HG02970 (cell line): ENCODE measurements around the gene TMEM229B.

Source experiments
- ATAC-seq: cut with Tn5 transposase; IDR thresholded peaks from one replicate; pipeline ENCODE4 v1.9.1; 2021; ENCODE audit warnings: mild to moderate bottlenecking, moderate library complexity, moderate number of reproducible peaks; ENCODE audit not compliant: unreplicated experiment, low FRiP score

TMEM229B gene

DNA sequence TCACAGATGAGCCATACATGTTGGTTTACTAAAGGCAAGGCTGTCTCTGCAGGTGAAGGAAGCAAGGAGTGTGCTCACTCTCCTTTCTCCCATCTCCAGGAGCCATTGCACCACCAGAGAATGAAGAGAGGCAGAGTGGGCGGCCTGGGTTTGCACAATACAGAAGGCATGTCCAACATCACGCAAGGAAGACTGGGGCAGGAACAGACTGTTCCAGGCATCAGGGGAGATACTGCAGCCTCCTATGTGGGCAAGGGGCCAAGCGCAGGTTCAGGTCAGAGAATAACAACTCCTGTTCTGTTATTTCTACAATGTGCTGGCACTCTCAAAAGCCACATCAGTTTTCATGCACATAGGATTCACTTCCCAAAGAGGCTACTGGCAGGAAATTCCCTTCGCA lies 1.7 kb upstream of the TMEM229B start:
- ATAC-seq = no peak

DNA sequence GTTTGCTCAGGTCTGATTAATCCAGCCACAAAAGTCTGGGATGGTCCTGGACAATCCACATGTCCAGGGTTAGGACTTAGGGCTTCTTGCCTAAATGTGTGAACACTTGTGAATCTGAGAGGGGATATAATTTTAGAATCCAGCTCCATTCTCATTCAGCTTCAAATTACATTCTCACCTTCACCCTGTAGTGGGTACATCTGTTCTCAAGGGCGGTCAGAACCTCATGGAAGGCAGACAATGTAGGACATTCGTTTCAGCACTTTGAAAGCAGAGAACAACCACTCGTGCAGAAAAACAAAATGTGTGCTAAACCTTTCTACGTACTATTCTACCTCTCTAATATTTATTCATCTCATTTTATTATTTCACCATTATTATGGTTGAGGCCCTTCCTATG lies 1.2 kb downstream of the TMEM229B start:
- no peak for ATAC-seq

DNA sequence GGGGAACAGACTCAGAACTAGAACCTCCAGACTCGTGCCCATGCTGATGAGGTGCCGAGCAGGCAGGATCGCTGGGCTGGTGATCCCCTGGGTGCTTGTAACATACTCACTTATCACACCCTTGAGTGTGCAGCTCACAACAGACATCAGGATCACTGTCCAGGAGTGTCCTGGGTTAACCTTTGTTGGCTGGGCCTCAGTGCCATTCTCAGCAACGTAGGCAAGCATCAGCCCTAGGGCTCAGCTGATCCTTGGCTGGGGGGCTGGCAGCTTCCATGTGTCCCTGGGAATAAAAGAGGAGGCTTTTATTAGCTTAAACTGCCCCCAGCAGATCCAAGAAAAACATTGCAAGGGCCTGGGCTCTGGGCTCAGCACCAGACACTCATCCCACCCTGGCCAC lies 1.6 kb downstream of the TMEM229B start:
- ATAC-seq = no peak

DNA sequence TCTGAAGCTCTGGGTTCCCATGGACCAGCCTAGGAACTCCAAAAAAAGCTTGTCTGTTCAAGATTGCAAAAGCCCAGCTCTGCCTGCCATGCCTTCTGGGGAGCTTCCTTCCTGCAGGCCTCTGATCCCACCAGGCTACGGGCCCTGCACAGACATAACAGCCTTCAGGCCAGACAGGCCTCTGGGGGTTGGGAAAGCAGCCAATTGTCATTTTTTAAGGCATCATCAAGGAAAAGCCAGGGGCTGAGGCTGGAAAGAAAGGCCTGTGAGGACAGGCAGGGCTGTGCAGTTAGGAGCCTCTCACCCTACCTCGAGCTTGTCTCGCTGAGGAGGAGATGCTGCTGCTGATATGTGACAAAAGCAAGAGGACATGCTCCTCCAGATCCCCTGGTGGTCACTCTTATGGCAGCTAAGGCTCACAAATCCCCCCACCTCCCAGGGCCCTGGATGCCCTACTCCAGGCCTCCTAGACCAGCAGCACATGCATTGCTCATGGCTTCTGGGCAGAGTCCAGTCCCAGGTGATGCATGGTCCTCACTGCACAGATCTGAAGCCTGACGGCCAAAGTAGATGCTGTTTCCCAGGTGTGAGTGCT lies 2.9 kb downstream of the TMEM229B start:
- ATAC-seq = no peak

DNA sequence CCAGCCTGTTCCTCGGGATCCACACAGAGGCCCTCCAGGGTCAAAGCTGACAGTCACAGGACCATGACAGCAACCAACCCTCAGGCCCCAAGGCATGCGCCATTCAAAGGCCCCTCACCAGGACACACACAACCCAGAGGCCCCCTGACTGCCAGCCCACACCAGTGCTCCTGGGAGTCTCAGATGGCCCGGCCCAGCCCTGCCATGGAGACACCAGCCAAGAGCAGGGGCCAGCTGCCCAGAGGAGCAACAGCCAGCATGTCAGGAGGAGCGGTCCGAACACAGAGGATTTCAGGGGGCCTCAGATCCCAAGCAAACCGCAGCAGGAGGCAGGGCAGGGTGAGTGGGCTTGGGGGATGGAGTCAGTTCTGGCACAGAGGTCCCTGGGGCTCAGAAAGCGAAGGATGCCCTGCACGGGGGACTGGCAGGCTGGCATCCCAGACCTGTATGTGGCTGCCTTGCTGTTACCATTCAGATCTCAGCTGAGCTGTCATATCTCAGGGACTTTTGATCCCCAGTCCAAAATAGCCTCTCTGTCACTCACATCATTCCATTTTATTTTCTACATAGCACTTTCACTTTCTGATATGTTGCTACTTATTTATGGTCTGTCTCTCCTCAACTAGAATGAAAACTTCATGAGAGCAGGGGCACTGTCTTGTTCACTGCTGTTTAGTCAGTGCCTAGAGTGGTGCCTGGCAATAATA lies 4.8 kb downstream of the TMEM229B start:
- ATAC-seq = no peak

DNA sequence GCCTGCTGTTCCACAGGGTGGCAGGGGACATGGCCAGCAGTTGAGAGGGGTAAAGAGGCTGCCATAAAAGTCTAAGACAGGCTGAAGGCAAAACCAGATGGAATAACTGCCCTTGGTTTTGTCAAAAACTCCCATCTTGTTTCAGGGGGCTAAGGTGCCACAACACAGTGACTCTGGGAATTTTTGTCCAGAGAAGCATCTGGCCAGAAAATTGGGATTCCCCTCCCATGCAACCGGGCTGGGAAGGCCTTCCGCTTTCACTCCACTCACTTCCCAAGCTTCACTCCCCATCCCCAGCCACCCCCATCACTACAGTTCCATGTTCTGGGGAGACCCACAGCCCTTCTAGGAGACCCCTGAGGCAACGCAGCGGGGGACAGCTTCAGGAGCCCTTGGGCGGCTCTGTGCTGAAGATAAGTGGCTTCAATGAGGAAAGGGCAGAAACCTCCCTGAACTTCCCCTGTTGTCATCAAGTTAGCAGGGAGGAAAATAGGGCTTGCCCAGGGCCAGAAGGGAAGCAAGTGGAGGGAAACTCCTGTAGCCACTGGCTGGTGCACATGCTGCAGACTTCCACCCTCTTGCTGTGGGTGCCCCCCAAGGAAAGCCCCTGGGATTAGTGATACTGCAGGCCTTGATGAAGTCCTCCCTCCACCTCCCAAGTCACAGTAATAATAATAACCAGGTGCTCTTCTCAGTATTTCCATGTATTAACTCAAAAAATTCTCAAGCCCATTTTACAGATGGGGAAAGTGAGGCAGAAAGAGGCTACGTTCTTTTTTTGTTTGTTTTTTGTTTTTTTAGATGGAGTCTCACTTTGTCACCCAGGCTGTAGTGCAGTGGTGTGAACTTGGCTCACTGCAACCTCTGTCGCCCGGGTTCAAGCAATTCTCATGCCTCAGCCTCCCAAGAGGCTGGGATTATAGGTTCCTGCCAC lies 6.0 kb downstream of the TMEM229B start:
- no peak for ATAC-seq

DNA sequence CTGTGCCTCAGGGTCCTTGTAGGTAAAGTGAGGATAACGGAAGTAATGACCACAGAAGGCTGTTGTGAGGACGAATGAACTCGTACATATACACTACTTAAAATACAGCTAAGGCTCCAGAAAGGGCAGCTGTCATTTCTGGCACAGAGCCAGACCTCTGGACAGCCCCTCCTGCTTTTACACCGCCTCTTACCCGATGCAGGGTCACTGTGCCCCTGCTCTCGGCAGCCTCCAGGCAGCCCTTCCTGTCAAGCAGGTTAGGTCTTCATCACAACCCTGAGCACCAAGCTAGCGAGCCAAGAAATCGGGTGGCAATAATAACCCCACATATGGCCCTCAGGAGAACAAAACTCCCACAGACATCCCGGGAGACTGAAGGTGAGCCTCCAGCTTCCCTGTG lies 8.5 kb downstream of the TMEM229B start:
- no peak for ATAC-seq

DNA sequence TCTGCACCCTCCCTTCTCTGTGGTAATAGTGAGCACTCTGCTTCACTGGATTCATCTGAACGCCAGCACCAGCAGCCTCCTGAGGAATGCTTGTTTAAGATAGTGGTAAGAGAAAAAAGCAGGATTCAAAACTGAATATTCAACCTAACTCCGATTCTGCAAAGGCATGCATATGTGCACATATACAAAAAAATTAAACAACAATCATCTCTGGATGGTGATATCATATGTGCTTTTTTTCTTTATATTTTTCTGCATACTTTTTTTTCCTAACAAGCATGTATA lies 9.8 kb downstream of the TMEM229B start:
- no peak for ATAC-seq

DNA sequence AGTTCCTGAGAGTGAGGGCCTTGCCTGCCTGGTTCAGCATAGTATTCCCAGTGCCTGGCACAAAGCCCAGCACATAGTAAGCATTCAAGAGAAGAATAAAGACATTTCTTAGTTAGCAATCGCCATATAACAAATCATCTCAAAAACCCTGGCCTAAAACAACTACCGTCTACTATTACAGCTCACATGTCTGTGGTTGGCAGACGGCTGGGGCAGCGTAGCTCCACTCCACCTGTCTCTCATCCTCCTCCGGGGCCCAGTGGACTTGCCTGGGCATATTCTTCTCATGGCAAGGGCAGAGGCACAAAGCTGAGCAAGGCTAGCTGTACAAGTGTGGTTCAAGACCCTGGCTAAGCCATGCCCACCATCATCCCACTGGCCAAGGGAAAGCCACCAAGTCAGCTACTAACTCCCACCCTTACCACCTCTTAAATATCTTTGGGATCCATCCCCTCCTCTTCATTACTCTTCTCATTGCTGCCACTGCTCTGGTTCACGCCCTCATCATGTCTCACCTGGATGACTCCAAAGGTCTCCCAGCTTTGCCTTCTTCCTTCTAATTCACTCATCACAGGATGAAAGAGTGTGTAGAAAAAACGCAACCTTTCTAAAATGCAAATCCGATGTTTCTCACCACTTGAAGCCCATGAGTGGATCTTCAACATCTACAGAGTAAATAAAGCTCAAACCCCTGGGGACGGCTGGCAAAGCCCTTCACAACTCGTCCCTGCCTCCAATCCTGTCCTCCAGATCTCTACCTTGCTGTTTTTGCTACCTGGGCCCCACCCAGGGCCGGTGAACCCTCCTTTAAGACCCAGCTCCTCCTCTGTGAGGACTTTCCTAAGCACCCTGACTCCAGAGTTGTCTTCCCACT lies 10.4 kb downstream of the TMEM229B start:
- ATAC-seq = no peak

DNA sequence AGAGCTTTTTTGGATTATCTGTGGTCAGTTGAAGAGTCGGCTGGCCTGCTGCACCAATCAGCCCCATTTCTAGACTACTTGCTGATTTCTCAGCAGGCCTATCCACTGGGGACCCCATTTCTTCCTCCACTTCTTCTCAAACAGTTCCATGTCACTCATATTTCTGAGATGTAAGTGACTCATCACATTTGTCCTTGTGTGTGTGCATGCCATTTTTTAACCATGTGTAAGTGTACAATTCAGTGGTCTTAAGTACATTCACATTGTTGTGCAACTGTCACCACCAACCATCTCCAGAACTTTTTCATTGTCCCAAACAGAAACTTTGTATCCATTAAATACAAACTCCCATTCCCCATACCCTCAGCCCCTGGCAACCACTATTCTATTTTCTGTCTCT lies 14.2 kb downstream of the TMEM229B start:
- no peak for ATAC-seq

DNA sequence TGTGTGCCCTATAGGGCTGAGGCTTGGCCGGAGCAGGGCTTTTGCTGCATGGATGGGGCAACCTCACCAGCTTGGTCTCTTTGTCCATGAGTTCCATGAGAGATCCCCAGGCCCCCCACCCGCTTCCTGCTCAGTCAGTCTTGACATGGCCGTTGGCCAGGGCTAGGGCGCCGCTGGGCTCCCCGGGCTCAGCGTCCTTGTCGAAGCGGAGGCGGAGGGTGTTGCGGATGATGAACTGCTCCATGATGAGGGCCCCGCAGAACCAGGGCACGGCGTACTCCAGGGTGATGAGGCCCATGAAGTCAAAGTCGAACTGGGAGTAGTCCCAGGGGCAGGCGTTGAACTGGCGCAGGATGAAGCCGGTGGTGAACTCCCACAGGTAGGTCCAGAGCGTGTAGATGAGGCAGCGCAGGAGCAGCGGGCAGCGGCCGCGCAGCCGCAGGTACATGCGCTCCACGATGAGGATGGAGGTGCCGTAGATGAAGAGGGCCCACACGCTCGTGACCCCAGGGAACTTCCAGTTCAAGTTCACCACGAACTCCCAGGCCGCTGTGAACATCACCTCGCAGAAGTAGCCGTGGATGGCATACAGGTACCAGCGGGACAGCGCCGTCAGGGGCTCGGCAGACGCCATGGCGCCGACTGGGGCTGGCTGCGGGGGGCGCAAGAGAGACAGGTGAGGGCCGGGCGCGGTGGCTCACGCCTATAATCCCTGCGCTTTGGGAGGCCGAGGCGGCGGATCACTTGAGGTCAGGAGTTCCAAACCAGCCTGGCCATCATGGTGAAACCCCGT lies 15.0 kb downstream of the TMEM229B start:
- ATAC-seq = no peak

DNA sequence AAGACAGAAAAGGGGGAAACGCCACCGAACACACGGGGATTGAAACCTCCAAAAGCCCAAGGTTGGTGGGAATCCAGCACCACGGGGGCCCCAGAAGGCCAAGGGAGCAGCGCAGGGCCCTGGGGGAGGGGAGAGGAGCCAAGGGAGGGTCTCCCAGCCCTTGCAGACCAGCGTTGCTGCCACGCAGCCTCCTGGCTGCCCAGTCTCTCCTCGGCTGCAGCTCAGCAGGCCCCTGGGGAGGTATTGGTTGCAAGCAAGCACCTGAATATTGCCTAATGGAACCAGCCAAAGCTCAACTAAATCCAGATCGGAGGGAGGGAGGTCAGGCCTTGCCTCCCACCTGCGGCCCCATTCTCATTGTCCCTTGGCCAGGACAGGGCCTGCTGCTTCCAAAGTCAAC lies 15.8 kb downstream of the TMEM229B start:
- ATAC-seq = no peak

DNA sequence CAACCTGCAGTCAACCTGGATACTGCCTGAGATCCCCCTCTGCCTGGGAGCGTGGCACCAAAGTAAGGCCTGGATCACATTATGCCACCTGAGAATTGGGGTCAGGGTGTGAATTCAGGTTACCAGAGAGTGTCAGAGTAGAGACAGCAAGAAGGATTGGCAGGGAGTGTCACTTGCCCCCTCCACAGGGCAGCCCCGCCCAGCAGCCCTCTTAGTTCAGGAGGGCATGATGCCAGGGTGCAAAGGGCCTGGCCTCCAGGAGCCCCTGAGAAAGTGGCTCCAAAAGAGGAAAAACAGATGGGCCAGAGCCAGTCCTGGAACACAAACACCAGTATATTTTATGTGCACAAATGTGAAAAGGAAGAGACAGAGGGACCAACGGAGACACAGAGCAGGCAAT lies 18.6 kb downstream of the TMEM229B start:
- ATAC-seq = no peak

DNA sequence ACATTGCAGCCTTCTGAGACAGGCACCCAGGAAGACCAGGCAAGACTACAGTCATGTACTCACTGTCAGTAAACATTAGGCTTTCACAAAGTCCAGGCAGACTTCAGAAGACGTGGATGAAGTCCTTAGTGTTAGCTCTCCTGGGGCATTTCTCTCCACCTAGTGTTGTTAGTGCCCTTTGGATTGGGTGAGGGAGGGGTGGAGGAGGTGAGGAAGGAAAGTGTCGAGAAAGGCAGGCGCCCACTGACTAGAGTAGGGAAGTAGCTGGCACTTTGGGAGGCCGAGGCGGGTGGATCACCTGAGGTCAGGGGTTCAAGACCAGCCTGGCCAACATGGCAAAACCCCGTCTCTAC lies 20.2 kb downstream of the TMEM229B start:
- ATAC-seq = no peak

DNA sequence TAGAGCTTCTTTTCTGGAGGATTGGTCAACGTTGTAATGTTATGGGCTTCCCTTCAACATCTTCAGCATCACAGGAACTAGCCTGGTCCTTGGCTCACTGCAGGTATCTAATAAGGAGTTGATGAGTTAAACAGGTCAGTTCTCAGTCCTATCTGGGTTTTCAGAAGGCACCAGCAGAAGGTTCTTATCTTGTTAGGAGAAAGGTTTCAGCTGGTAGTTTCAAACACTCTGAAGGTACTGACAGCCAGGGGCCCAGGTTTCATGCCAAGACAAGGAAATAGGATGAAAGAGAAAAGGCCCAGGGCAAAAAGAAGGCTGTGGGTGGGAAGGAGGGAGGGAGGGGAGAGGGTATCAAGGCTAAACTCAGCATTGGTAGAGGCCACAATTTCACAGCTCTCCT lies 21.4 kb downstream of the TMEM229B start:
- no peak for ATAC-seq

DNA sequence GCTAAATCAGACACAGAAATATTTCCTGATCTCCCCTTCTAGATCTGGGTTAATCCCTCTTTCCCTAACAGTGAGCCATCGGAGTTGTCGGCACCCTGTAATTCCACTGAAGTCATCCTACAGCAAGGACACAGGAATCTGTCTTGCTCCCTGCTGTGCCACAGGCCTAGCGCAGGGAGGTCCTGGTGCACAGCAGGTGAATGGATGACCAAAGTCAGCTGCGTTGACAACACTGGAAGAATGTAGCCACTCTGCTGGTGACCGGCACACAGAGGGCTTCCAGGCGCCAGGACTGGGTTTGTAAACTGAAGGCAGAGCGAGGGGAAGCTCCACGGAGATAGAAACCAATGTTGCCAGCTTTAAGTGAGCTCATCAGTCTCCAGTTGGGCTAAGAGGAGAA lies 23.6 kb downstream of the TMEM229B start:
- ATAC-seq = no peak

DNA sequence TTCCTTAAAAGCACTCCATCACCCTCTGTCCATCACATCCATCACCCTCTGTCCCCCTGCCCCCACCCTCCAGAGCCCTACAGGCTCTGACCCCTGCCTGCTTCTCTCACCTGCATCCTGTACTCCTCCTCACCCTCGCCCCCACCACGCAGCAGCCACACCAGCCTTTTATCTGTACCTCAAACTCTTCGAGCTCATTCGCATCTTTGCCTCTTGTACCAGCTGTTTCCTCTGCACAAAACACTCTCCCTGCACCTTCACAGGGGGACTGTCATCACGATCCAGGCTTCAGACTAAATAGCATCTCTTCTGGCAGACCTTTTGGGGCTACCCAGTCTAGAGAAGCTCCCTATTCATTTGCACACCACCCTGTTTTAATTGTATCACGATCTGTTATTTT lies 24.1 kb downstream of the TMEM229B start:
- no peak for ATAC-seq

DNA sequence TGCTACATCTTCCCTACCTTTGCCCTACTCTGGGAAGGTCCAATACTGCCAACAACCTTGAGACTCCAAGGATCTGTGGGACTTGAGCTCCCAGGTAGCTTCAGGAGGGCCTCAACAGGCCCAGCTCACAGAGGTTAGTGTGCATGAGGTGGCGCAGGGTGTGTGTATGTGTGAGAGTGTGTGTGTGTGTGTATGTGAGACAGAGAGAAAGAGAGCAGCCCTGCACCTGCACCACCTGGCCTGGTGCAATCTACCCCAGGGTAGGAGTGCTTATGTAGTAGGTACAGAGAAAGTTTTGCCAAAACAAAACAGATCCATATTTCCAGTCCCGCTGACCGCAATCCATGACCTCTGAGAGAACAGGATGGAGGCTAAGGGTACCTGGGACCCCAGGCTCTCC lies 24.6 kb downstream of the TMEM229B start:
- no peak for ATAC-seq

DNA sequence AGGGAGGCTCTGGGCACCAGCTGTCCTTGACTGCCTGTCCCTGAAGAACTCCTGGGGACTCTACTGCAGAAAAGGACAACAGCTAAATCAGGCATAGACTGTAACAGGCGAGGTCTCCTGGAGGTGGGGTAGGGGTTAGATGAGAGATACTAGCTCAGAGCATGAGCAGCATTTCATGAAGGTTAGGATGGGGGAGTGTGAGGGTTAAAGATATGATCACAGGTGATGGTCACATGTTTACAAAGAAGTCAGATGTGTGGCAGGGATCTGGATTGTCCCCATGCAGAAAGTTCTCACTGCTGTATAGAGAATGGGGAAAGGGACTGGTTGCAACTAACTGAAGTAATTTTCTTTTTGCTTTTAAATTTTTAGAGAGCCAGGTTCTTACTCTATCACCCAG lies 26.5 kb downstream of the TMEM229B start:
- no peak for ATAC-seq

DNA sequence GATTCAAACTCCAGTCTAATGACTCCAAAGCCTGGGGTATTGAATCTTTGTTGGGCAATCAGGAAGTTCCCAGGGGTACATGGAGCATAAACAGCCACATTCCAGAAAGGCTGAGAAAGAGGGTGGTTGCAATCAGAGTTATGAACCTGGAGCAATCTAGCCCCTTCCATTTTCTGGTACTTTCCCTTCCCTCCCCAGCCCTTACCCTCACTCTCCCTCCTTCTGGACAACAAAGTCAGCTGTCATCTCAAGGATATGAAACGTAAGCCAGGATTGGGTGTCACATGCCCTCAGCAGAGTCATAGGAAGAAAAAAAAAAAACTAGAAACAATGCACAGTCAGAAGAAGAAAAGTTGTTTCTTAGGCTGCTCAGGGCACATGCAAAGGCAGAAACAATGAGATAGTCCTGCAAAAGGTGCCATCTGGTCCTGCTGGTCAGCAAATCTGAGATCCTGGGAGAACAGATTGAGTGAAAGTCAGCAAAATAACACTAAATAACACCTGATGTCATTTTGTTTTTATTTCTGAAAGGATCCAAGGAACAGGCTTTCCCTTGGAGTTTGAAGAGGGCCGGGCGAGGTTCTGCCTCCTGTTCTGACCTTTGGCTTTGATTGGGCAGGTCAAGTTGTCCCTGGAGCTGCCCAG lies 27.1 kb downstream of the TMEM229B start:
- no peak for ATAC-seq
